ENCODE results near the gene P2RY12. TPM values are rescaled to one million over a fixed set of nuclear protein-coding genes. Genes with fewer than 3 reads are reported as not detected.

The P2RY12 gene
- total and polyA plus RNA-seq, 2 of the 8 experiments (the other 6 are each of a cell fraction or from before 2014, with no cell fraction given): not detected

- peak; percentile 74 for TF ChIP-seq SP1 (IDR thresholded peaks at IDR 0.05; ENCODE audit: low read depth, low read length)
- no peak for TF ChIP-seq EZH2 (IDR thresholded peaks at IDR 0.05; ENCODE audit: low read depth, low read length, severe bottlenecking)
- peak; percentile 92 for TF ChIP-seq POLR2AphosphoS5 (IDR thresholded peaks at IDR 0.05; ENCODE audit: low read depth, low read length)
- no peak for TF ChIP-seq MAX (IDR thresholded peaks at IDR 0.05)
- TF ChIP-seq FOSL1 (IDR thresholded peaks at IDR 0.05; ENCODE audit: insufficient read depth, low read depth, low read length): no peak
- no peak for TF ChIP-seq HDAC6 (IDR thresholded peaks at IDR 0.05; ENCODE audit: low read depth, low read length)
- TF ChIP-seq TAF1 (IDR thresholded peaks at IDR 0.05; ENCODE audit: low read depth, low read length): no peak
- no peak for TF ChIP-seq SAP30 (IDR thresholded peaks at IDR 0.05; ENCODE audit: insufficient read depth, insufficient replicate concordance, low read length)
- TF ChIP-seq, protein P1, sequence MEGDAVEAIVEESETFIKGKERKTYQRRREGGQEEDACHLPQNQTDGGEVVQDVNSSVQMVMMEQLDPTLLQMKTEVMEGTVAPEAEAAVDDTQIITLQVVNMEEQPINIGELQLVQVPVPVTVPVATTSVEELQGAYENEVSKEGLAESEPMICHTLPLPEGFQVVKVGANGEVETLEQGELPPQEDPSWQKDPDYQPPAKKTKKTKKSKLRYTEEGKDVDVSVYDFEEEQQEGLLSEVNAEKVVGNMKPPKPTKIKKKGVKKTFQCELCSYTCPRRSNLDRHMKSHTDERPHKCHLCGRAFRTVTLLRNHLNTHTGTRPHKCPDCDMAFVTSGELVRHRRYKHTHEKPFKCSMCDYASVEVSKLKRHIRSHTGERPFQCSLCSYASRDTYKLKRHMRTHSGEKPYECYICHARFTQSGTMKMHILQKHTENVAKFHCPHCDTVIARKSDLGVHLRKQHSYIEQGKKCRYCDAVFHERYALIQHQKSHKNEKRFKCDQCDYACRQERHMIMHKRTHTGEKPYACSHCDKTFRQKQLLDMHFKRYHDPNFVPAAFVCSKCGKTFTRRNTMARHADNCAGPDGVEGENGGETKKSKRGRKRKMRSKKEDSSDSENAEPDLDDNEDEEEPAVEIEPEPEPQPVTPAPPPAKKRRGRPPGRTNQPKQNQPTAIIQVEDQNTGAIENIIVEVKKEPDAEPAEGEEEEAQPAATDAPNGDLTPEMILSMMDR (IDR thresholded peaks at IDR 0.05; ENCODE audit: control extremely low read depth in 1 of 3, insufficient read depth in 1 of 3, low read depth in 1 of 3, low read length in 3 of 3): peak in 2 of 3 experiments; percentile 29 to 35; a peak in 2 of 4 replicates
- no peak for TF ChIP-seq ASH2L (IDR thresholded peaks at IDR 0.05; ENCODE audit: low read length)
- TF ChIP-seq NANOG (IDR thresholded peaks at IDR 0.05; ENCODE audit: insufficient read depth, low read depth, low read length, poor library complexity, severe bottlenecking): no peak
- no peak for TF ChIP-seq SUZ12 (IDR thresholded peaks at IDR 0.05; ENCODE audit: low read length)
- TF ChIP-seq, protein P2, sequence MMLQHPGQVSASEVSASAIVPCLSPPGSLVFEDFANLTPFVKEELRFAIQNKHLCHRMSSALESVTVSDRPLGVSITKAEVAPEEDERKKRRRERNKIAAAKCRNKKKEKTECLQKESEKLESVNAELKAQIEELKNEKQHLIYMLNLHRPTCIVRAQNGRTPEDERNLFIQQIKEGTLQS (IDR thresholded peaks at IDR 0.05; ENCODE audit: insufficient read depth, low read depth, low read length): peak; percentile 62; the same call in 1 of the 2 replicates
These were observed 79.3 kb downstream of the P2RY12 start (continued) for GRCh38 chr3:151305060-151305774.

Measured in H1 (cell line).